Type B pancreatic cell (in vitro differentiated cells): Measurements from ENCODE around the gene JAM2. TPM values are rescaled to one million over a fixed set of nuclear protein-coding genes. Genes with fewer than 3 reads are reported as not detected.

ENCODE experiments used
- DNase-seq: peaks from one replicate; pipeline ENCODE4 v3.0.0; 2021; ENCODE audit warnings: mixed read lengths; ENCODE audit not compliant: unreplicated experiment; ENCODE audit errors: extremely low spot score
- H3K27ac Mint-ChIP-seq: 2 replicates; pipeline ENCODE4 v1.8.0; 2021; ENCODE audit warnings: mild to moderate bottlenecking, mixed read lengths
- H3K27me3 Mint-ChIP-seq: 2 replicates; pipeline ENCODE4 v1.8.0; 2021; ENCODE audit warnings: mixed read lengths
- H3K36me3 Mint-ChIP-seq: 2 replicates; pipeline ENCODE4 v1.8.0; 2021; ENCODE audit warnings: mixed read lengths
- H3K4me1 Mint-ChIP-seq: one replicate; pipeline ENCODE4 v1.8.0; 2021; ENCODE audit warnings: mixed read lengths; ENCODE audit not compliant: unreplicated experiment
- H3K4me3 Mint-ChIP-seq: 2 replicates; pipeline ENCODE4 v1.8.0; 2021; ENCODE audit warnings: mild to moderate bottlenecking, mixed read lengths
- H3K9me3 Mint-ChIP-seq: 2 replicates; pipeline ENCODE4 v1.8.0; 2021; ENCODE audit warnings: mixed read lengths
- CTCF ChIP-seq: fragments of 200-600 bp; sonication (generic); conservative IDR thresholded peaks from 2 replicates; pipeline ENCODE4 v1.5.0; 2021; ENCODE audit warnings: antibody characterized with exemption, mild to moderate bottlenecking
- total RNA-seq: library from RNA; stranded (reverse); gene quantifications from 2 replicates; pipeline ENCODE4 v1.2.1, GENCODE V29; 2021; ENCODE audit warnings: low replicate concordance

Gene JAM2
- total RNA-seq, 1 donor from 2014 or later: 10.0 TPM

DNA sequence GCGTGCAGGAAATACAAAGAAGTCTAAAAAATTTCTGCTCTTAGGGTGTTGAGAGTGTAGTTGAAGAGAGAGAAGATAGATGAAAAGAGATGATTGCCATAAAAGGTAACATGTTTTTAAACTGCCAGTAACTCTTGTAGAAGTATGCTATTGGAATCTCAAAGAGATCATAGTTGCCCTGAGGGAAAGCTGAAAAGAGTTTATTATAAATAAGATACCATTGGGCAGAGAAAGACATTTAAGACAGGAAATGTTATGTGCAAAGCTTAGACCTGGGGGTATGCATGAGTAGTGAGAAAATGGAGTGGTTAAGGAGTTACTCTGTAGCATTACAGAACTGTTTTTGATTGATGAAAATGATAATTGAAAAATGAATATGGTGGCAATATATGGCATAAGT lies 113.4 kb downstream of the JAM2 start:
- Mint-ChIP-seq H3K9me3 (peaks cover 5% of the 10 kb centered on the region), H3K27ac (peak overlapping the region; percentile 72), H3K4me1 (peaks cover 4% of the 10 kb centered on the region), H3K36me3 (peaks cover 33% of the 10 kb centered on the region), H3K4me3 (peak overlapping the region; percentile 51), H3K27me3 (no peaks in the 10 kb centered on the region)
- no peak for TF ChIP-seq CTCF
- DNase-seq: no peak

DNA sequence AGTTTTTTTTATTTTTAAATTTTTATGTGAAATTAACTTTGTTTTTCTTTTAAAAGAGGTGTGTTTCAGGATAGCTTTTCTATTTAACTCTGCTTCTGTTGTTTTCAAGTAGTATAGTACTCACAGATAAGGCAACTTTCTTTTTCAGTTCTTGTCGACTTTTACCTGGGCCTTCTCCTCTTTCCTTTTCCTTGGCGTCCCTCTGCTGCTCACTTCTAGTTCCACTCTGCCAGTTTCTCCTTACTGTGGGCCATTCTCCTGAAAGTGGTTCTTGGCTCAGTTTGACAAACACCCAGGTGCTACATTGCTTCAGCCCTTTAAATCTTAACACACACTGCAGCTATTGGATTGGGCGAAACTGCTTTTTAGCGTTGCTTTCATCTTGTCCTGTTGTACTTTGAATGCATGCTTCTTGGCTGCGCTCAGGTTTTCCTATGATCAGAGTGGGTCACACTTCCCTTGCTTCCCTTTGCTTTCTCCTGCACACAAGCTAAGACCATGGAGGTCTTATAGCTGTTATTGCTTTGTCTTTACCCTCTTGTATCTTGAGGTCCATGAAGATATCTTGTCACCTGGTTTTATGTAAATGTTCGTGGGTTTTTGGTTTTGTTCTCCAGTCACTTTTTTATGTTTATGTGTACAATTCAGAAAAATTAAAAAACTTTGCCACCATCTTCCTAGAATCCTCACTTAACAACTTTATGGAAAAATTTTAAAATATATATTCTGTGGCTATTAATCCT lies 117.3 kb downstream of the JAM2 start:
- peaks cover 45% of the 10 kb centered on the region for H3K36me3 Mint-ChIP-seq

GRCh38 chr21:25757531-25757930 lies 118.5 kb downstream of the JAM2 start:
- no peaks in the 10 kb centered on the region for H3K4me1 Mint-ChIP-seq
- no peak for TF ChIP-seq CTCF
- peaks cover 2% of the 10 kb centered on the region for H3K9me3 Mint-ChIP-seq
- H3K27me3 Mint-ChIP-seq: no peaks in the 10 kb centered on the region
- no peak for DNase-seq
- H3K27ac Mint-ChIP-seq: no peak overlapping the region
- no peak overlapping the region for H3K4me3 Mint-ChIP-seq
- peaks cover 38% of the 10 kb centered on the region for H3K36me3 Mint-ChIP-seq

More for the DNA sequence above, 117.3 kb downstream of the JAM2 start:
- H3K27me3 Mint-ChIP-seq: no peaks in the 10 kb centered on the region
- H3K4me1 Mint-ChIP-seq: no peaks in the 10 kb centered on the region
- H3K9me3 Mint-ChIP-seq: peaks cover 5% of the 10 kb centered on the region
- DNase-seq: no peak
- H3K27ac Mint-ChIP-seq: no peak overlapping the region
- TF ChIP-seq CTCF: no peak
- no peak overlapping the region for H3K4me3 Mint-ChIP-seq

DNA sequence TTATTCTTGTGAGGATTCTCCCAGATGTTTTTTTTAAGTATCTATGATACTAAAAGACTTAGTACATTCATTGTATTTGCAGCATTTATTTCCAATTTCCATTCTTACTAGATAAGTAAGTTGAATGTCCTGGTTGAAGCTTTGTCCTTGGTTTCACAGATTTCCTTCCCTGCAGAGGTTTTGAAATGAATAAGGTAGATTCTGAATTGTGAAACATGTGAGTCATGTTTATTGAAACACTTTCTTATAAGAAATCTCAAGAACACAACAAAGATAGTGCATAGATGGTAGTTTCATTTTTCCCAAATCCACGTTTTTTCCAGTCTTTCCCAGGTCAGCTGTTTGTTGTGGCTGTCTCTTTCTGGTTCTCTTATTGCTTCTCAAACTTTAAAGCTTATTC lies 120.5 kb downstream of the JAM2 start:
- Mint-ChIP-seq H3K27ac (no peak overlapping the region), H3K4me3 (no peak overlapping the region), H3K9me3 (no peaks in the 10 kb centered on the region)

DNA sequence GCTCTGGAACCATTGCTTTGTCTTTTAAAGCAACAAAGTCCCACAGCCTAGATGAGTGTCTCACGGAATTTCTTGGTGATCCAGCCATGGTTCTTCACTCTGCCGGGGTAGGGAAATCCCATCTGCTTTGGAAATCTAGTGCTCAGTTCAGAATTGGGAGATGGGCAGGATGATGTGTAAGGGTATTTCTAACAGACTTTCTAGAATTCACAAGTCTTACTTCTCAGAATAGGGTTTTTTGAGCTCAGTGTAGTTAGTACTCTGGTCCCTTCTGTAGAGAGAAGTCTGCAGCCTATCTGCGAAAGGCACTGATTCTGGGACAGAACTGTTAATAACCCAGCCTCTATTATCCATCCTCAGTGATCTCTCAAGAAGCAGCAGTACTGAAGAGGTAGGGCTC lies 121.0 kb downstream of the JAM2 start:
- Mint-ChIP-seq H3K27ac (no peak overlapping the region), H3K4me3 (no peak overlapping the region), H3K9me3 (no peaks in the 10 kb centered on the region), H3K36me3 (peaks cover 36% of the 10 kb centered on the region), H3K27me3 (no peaks in the 10 kb centered on the region), H3K4me1 (no peaks in the 10 kb centered on the region)
- no peak for DNase-seq
- no peak for TF ChIP-seq CTCF

More for the DNA sequence above, 120.5 kb downstream of the JAM2 start:
- H3K27me3 Mint-ChIP-seq: no peaks in the 10 kb centered on the region
- DNase-seq: no peak
- H3K36me3 Mint-ChIP-seq: peaks cover 35% of the 10 kb centered on the region
- TF ChIP-seq CTCF: no peak
- H3K4me1 Mint-ChIP-seq: no peaks in the 10 kb centered on the region
